Panc1 (cell line): ENCODE results near the gene CCDC15.

Experiments used
- CTCF ChIP-seq: fragments of 450-650 bp; IDR thresholded peaks from 2 replicates; pipeline ENCODE4 v1.5.1; 2017; ENCODE audit warnings: mild to moderate bottlenecking
- REST ChIP-seq, 2 experiments: IDR thresholded peaks; 2 replicates each; pipeline ENCODE4 v1.6.1; 2011 to 2012; ENCODE audit warnings: low read depth in 2 of 2, control low read depth in 1 of 2, low read length in 1 of 2, mild to moderate bottlenecking in 1 of 2, moderate library complexity in 1 of 2; ENCODE audit not compliant: insufficient read depth in 1 of 2
- SIN3A ChIP-seq: IDR thresholded peaks from 2 replicates; pipeline ENCODE4 v1.6.1; 2012; ENCODE audit warnings: low read depth, mild to moderate bottlenecking, low read length, moderate library complexity, borderline replicate concordance; ENCODE audit not compliant: insufficient read depth

- TF ChIP-seq CTCF (no peak), REST (IDR thresholded peaks at IDR 0.05; ENCODE audit: insufficient read depth in 1 of 2, low read depth in 2 of 2, low read length in 1 of 2) (no peak), SIN3A (no peak)
Observed at GRCh38 chr11:125084057-125084416, 130.0 kb downstream of the CCDC15 start.
